Heart left ventricle (tissue), 13 donors: ENCODE results near the gene TAS2R14.

ENCODE experiments used
- CTCF ChIP-seq, 12 donors: fragments of 200-600 bp; sonication (generic) in 4 of 12; IDR thresholded peaks; one replicate each; pipeline versions ENCODE4 v1.5.0 to v1.8.0; 2018 to 2022; ENCODE audit warnings: antibody characterized with exemption in 12 of 12, mild to moderate bottlenecking in 5 of 12
- POLR2A ChIP-seq, 2 donors: fragments of 450-650 bp; IDR thresholded peaks; one replicate each; pipeline ENCODE4 v1.6.1; 2017; ENCODE audit warnings: antibody characterized with exemption in 2 of 2, mild to moderate bottlenecking in 2 of 2, moderate library complexity in 2 of 2
- donor health status: ischemic (EF 13 %, LVEDD 7.1; RV severe dilation, severe dysfunction).
- donor health status: DM: no; HTN: yes; CAD: no.
- donor health status: DM: no; HTN: no; CAD: no.
- donor health status: ischemic (EF 25% LVEDD 6.9; RV normal size, moderate dysfunction).
- donor health status: ischemic (EF 25% LVEDD 5.7; RV mildly dilated, moderate dysfunction).
- donor health status: ischemic (EF 35%, LVEDD 5.7; RV mildly dilated, moderate dysfunction).
- donor health status: nonischemic (EF 11% LVEDD 7.7; RV severe dilation, severe dysfunction).
- donor health status: DM: yes; HTN: yes; CAD: no.
- donor health status: PGD.
- donor health status: ischemic (EF 29% LVEDD 5.4; RV normal size, mild dysfunction).
- donor health status: nonischemic (EF 23%, LVEDD 6.1; RV moderate dilation, normal function).

- TF ChIP-seq POLR2A (IDR thresholded peaks at IDR 0.05) (no peak), CTCF (IDR thresholded peaks at IDR 0.05) (no peak)
These were observed 13.6 kb upstream of the TAS2R14 start for GRCh38 chr12:10952645-10953044.
